IPS-11a (cell line): ENCODE data around the gene PAN3.
"Not testable (repeated sequence)": the region's sequence is repeated elsewhere in the genome, so short reads cannot be mapped to it uniquely, and the experiment has no call there.

Source experiments
- H3K4me3 ChIP-seq: one replicate; pipeline ENCODE4 v1.5.1; 2013; ENCODE audit warnings: low read depth, low read length, control low read depth

The PAN3 gene

DNA sequence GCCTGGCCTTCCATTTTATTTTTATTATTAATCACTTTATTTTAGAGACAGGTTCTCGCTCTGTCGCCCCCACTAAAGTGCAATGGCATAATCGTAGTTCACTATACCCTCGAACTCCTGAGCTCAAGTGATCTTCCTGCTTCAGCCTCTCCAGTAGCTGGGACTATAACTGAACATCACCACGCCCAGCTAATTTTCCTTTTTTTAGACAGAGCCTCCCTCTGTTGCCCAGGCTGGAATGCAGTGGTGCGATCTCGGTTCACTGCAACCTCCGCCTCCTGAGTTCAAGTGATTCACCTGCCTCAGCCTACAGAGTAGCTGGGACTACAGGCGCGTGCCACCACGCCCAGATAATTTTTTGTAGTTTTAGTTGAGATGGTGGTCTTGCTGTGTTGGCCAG, 6.7 kb upstream of the PAN3 start:
- no peak overlapping the region for H3K4me3 ChIP-seq

DNA sequence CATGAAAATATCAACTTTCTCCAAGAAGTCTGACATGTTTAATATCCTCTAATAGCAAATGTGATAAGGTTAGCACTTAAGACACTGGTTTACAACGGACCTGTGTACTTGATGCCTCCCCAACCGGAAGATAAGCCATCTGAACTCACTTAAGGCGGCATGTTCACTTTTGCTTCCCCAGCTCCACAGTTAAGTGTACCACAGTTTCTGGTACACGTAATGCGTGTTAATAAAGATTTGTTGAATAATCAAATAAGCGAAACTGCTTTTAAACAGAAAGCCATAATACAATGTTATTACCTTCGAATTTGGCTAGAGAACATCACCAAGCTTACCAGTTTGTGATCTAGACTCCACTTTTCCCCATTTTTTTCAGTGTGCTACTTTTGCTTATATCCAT, 1.4 kb upstream of the PAN3 start:
- H3K4me3 ChIP-seq, result peak overlapping the region; percentile 98

DNA sequence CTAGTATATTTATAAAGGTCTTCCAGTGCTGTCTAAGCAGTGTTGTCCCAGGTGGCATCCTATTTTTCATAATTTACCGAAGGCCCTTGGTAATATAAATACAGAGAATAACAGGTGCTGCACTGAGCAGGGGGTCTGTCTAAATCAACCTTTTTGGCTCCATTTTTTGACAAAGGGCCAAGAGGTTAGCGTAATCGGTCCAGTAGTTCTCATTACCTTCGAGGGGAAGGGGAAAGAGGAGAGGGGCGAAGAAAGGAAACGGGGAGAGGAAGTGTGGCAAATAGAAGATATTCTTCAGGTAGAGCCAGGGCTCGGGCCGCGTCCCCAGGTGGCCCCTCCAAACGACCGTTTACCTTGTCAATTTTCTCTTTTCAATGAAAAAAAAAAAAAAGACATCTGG, 749 bp upstream of the PAN3 start:
- H3K4me3 ChIP-seq, result peak overlapping the region; percentile 98

DNA sequence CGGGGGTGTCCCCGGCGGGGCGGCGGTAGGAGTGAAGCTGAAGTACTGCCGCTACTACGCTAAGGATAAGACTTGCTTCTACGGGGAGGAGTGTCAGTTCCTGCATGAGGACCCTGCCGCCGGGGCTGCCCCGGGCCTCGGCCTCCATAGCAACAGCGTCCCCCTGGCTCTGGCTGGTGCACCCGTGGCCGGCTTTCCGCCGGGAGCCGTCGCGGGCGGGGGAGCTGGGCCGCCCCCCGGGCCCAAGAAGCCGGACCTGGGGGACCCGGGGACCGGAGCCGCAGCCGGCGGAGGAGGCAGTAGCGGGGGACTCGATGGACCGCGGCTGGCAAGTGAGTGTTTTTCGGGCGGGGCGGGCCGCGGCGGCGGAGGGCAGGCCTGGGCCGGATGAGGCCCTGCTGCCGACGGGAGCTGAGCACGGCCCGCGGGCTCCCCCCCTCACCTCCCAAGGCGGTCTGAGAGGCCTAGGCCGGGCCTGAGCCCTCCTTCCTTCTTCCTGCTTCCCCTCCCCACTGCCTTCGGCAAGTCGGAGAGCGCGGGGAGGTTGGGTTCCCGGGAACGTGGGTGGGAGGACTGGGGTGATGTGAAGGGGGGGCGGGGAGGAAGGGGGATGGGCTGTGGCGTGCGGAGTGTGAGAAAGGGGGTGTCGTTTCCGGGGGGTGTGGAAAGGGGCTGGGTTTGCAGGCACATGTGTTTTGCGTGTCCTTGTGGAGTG, 568 bp downstream of the PAN3 start:
- peak overlapping the region; percentile 98 for H3K4me3 ChIP-seq

DNA sequence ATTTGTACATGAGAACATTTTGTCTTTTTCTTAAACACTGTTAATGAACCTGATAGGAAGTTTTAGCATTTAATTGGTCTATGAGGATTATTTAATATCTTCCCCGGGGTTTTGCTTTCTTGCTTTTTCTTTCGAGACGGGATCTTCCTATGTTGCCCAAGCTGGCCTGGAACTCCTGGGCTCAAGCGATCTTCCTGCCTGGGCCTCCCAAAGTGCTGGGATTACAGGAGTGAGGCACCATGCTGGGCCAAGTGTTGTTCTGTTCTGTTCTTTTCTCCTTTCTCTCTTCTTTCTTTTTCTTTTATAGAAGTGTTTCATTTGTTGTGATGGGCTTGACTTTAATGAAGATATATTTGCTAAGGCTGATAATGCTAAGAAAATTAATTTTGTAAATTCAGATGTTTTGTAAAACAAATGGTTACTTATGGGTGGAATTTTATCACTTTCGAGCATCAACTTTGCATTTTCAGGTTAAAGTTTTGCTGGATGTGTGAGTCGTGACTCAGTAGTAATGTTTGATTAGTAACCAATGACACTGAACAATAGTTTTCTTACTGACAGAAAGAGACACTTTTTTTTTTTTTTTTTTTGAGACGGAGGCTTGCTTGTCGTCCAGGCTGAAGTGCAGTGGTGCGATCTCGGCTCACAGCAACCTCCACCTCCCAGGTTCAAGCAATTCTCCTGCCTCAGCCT, 2.2 kb downstream of the PAN3 start:
- peak overlapping the region; percentile 98 for H3K4me3 ChIP-seq

DNA sequence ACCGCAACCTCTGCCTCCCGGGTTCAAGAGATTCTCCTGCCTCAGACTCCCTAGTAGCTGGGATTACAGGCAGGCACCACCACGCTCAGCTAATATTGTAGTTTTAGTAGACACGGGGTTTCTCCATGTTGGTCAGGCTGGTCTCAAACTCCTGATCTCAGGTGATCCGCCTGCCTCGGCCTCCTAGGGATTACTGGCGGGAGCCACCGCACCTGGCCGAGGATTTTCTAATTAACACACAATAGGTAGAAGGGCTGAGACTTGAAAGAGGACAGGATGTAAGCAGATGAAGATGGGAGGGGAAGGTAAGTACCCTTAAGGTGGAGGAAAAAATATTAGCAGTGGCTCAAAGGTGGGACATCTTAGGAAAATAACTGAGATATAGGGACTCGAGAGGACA, 3.2 kb downstream of the PAN3 start:
- H3K4me3 ChIP-seq, result not testable (repeated sequence)

DNA sequence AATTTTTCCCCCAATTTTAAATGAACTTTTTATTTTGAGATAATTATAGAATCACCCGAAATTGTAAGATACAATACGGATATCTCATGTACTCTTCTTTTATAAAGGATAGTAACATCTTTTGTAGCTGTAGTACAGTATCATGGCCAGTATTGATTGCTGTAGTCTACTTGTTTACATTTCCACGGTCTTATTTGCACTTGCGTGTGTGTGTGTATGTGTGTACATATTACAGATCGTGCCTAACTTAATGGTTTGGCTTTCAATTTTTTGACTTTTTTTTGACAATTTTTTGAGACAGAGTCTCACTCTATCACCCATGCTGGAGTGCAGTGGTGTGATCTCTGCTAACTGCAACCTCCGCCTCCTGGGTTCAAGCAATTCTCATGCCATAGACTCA, 6.7 kb downstream of the PAN3 start:
- no peak overlapping the region for H3K4me3 ChIP-seq

DNA sequence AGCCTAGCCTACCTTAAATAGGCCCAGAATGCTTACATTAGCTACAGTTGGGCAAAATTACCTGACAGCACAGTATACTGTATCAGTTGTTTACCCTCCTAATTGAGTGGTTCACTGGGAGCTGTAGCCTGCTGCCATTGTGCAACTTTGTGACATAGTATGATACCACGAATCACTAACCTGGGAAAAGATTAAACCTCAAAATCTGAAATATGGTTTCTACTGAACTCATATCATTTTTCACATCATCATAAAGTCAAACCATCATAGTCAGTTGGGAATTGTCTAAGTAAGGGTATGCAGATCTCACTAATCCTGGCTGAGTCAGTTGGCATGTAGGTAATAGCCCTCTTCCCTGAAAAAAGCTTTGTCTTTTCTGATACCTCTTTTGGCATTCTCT, 9.2 kb downstream of the PAN3 start:
- no peak overlapping the region for H3K4me3 ChIP-seq

DNA sequence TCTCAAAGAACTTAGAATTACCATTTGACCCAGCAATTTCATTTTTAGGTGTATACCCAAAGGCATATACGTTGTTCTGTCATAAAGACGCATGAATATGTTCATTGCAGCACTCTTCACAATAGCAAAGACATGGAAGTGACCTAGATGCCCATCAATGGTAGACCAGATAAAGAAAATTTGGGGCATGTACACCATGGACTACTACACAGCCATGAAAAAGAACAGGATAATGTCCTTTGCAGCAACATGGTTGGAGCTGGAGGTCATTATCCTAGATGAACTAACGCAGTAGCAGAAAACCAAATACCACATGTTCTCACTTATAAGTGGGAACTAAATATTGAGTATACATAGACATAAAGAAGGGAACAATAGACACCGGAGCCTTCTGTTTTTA, 20.7 kb downstream of the PAN3 start:
- no peak overlapping the region for H3K4me3 ChIP-seq

DNA sequence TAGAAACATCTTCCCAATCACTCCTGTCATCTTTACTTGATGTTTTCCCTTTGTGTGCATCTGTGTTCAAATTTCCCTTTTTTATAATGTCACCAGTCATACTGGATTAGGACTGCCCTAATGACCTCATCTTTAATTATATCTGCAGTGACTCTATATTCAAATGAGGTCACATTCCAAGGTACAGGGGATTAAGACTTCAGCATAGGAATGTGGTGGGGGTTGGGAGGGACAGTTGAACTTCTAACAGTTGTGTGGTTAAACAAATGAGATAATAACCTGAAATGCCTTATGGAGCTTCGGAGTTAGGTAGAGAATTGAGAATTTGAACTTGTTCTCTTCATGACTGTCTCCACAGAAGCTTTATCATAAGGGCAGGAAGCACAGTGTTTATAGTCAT, 23.0 kb downstream of the PAN3 start:
- H3K4me3 ChIP-seq, result no peak overlapping the region

DNA sequence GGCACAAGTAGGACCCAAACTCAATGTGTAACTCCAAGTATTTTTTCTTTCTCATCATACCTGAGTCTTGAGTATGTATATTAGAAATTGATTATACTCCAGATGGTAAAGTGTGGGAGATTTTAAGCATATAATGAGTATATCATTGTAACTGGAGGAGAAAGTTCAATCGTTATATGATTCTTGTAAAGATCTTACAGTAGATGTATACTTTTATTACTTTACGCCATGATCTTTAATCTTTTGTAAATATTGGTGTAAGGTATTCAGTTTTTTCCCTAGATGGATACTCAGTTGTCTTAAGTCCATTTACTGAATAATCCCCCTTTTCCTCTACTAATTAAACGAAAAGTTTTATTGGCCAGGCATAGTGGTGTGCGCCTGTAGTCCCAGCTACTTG, 25.2 kb downstream of the PAN3 start:
- H3K4me3 ChIP-seq, result no peak overlapping the region

DNA sequence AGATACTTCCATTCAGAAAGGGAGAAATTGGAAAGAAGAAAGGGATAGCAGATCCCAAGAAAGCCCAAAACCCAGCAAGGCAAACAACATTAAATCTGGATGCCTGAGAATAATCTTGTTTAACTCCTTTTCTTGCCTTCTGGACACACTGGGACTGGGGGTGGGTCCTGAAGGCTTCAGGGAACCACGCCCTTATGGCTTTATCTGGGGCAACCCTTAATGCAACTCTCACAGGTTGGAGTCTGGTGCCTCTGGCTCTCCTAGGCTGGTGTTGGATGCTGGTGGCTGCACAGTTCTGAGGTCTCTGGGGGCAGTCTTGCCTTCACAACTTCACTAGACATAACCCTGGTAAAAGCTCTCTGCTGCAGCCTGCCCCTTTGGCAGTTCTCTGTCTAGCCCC, 27.9 kb downstream of the PAN3 start:
- H3K4me3 ChIP-seq, result no peak overlapping the region

DNA sequence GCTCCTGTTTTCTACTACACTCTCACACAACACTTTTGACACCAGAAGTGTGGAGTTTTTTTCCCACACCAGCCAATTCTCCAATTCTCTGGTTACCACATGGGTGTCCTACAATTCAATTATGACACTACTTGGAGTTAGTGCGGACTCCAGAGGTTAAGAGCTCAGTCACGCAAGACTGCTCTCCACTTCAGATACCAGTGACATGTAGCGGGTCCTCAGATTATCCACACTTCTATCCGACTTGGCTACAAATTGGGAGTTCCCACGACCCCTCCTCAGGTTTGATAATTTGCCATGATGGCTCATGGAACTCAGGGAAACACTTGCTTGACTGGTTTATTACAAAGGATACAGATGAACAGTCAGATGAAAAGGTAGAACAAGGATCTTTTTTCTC, 32.9 kb downstream of the PAN3 start:
- H3K4me3 ChIP-seq, result no peak overlapping the region

DNA sequence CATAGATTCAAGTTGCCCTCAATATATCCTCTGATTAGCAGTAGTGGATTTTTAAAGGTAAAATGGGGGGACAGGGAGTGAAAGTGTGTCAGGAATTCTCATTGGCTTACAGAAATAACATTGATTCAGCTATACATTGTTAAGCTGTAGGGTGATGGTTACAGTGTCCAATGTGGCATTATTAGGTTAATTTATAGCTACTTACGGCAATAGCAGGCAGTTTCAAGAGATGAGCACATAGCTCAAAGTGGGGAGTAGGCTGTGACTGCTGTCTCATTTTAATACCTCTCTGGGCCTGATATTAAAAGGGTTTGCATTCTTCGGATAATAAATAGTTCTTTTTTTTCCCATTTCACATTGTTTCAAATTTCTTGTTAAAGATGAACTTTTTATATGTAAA, 34.6 kb downstream of the PAN3 start:
- H3K4me3 ChIP-seq, result no peak overlapping the region

DNA sequence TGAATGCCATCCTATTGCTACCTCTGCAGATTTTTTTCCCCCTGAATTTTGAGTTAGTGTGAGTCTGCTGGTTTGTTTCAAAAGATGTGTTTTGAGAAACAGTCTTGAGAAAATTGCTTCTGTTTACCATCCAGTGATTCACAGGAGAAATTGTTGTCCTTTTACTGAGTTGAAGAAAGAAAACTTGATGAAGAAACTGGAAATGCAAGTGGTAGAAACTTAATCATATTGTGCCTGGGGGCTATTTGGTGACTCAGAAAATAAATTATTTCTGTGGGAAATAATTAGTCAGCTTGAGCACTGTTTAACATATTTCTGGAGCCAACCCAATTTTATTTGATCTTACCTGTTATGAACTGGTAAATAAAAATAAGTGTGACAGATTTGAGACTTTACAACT, 35.4 kb downstream of the PAN3 start:
- no peak overlapping the region for H3K4me3 ChIP-seq

DNA sequence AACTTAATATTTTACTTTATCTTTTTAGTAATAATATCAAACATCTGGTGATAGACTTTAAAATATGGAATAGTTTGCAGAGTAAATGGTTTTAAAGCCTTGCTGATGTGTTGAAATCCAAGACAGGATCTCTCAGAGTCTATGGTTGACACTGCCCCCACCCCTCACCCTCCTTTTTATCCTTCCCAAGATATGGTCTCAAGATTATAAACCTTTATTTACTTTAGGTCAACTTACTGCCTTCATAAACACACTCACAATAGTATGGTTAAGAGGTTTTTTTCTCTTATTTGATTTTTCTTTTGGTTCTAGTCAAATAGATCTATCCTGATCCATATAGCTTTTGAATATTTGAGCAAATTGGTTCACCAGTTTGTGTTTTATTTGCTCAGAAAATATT, 39.0 kb downstream of the PAN3 start:
- H3K4me3 ChIP-seq, result no peak overlapping the region

DNA sequence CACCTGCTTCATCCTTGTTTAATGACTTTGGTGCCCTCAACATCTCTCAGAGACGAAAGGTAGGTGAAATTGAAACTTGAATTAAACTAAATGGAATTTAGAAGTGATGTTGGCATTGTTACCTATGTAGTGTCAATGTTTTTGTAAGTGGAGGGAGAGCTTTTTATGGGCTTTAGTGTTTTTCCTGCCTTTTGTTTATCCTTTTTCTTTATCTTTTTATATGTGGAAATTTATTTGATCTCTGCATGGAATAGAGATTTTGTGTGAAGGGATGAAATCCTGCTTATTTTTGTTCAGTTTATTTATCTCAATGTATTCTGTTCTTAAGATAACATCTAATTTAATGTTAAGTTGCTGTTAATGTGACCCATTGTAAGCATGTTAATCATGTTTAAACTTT, 39.5 kb downstream of the PAN3 start:
- H3K4me3 ChIP-seq, result no peak overlapping the region

DNA sequence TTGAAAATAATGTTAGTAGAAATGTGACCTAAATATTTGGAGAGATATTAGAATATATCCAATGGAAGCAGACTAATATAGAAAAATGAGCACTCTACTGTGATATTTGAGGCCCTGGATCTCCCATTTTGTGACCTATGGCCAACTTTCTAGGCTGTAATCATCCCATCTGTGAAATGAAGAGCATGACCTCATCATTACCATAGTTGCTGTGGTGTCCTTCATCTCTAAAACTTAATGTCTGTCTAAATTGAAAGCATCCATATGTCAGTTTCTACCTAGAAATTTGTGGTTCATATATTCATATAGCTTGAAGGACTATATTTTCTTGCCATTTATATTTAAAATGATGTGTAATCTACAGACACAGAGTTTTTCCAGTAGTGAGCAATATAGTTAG, 41.6 kb downstream of the PAN3 start:
- no peak overlapping the region for H3K4me3 ChIP-seq

DNA sequence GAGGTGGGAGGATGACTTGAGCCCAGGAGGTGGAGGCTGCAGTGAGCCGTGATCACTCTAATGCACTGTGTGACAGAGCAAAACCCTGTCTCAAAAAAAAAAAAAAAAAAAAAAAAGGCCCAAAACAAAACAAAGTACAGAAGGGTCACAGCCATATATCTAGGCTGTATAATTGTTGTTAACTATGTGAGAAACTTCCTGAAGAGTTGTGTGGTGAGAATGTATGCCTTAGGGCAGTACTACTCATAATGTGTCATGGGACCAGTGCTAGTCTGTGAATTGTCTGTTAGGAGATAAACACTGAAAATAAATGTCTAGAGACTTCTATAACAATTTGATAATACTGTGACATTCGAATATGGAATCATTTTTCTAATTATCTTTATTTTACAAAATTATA, 43.1 kb downstream of the PAN3 start:
- H3K4me3 ChIP-seq, result no peak overlapping the region

DNA sequence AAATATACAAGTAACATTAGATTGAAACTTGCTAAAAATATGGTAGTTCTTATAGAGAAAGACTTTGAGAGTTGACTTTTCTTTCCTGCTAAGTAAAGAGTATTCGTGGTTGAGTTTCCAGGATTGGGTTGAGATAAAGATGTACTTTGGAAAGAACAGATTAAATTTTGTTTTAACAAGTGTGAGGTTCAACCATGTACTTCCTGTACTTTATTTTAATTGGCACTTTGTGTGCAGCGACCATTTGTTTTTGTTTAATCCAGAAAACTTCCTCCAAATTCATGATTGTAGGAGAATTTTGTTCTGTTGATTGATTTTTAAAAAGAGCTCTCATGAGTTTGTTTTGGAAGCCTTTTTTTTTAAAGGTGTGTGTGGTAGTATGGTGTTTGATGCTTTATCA, 46.9 kb downstream of the PAN3 start:
- H3K4me3 ChIP-seq, result no peak overlapping the region

DNA sequence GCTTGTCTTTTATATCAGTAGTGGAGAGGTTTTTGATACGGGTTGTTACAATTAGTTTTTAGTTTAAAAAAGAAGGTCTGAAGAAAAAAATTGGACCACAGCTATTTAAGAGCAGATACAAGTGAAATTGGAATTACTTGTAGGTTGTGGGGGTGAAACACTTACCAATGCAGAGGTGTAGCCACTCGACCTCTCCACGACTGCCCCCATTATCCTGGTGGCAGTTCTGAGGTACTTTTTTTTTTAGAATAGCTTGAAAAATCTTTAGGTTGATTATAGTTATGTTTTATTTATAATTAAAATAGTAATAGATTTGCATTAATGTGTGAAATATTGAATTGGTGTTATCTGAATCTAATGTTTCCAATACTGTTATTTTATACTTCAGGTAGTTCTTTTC, 60.7 kb downstream of the PAN3 start:
- no peak overlapping the region for H3K4me3 ChIP-seq

DNA sequence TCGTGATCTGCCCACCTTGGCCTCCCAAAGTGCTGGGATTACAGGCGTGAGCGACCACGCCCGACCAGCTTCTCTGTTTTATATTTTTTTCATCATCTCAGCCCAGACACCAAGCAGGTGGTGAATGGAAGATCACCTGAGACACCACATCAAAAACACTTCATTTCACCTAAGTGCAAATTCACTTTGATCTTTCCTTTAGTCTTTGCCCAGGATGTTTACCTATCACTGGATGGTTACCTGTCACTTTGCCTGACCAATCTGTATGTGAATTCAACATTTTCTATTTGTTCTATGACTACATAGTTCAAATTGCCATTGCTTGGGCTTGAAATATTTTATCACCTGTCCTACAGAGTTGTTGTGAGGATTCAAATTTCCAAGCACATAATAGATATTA, 65.7 kb downstream of the PAN3 start:
- H3K4me3 ChIP-seq, result no peak overlapping the region
